HEK293 (cell line): ENCODE data around the gene ABHD11.

ENCODE experiments used
- RBAK ChIP-seq: fragments of 450-650 bp; formaldehyde crosslinking; IDR thresholded peaks from 2 replicates; pipeline ENCODE4 v1.5.1; 2016; ENCODE audit warnings: missing biosample characterization, missing genetic modification characterization
- ZBTB20 ChIP-seq: fragments of 450-650 bp; formaldehyde crosslinking; IDR thresholded peaks from 2 replicates; pipeline ENCODE4 v1.5.1; 2016; ENCODE audit warnings: missing biosample characterization, missing genetic modification characterization
- ZBTB48 ChIP-seq: fragments of 450-650 bp; formaldehyde crosslinking; IDR thresholded peaks from 2 replicates; pipeline ENCODE4 v1.5.1; 2016; ENCODE audit warnings: missing biosample characterization, missing genetic modification characterization
- ZBTB7A ChIP-seq: fragments of 450-650 bp; formaldehyde crosslinking; IDR thresholded peaks from 2 replicates; pipeline ENCODE4 v1.5.1; 2016; ENCODE audit warnings: low read depth, missing biosample characterization, missing genetic modification characterization
- ZNF302 ChIP-seq: fragments of 450-650 bp; formaldehyde crosslinking; IDR thresholded peaks from 2 replicates; pipeline ENCODE4 v1.5.1; 2016; ENCODE audit warnings: missing biosample characterization, missing genetic modification characterization, low read depth
- ZNF394 ChIP-seq: fragments of 450-650 bp; formaldehyde crosslinking; IDR thresholded peaks from 2 replicates; pipeline ENCODE4 v1.5.1; 2016; ENCODE audit warnings: missing biosample characterization, missing genetic modification characterization, mild to moderate bottlenecking, moderate library complexity, borderline replicate concordance
- ZNF416 ChIP-seq: fragments of 450-650 bp; formaldehyde crosslinking; IDR thresholded peaks from 2 replicates; pipeline ENCODE4 v1.5.1; 2016; ENCODE audit warnings: missing biosample characterization, missing genetic modification characterization
- ZNF664 ChIP-seq: fragments of 450-650 bp; formaldehyde crosslinking; IDR thresholded peaks from 2 replicates; pipeline ENCODE4 v1.5.1; 2016; ENCODE audit warnings: missing biosample characterization, missing genetic modification characterization
- ZNF785 ChIP-seq: fragments of 450-650 bp; formaldehyde crosslinking; IDR thresholded peaks from 2 replicates; pipeline ENCODE4 v1.5.1; 2016; ENCODE audit warnings: missing biosample characterization, missing genetic modification characterization
- ZNF837 ChIP-seq: fragments of 450-650 bp; formaldehyde crosslinking; IDR thresholded peaks from 2 replicates; pipeline ENCODE4 v1.5.1; 2016; ENCODE audit warnings: missing biosample characterization, missing genetic modification characterization
- ZSCAN23 ChIP-seq: fragments of 450-650 bp; formaldehyde crosslinking; IDR thresholded peaks from 2 replicates; pipeline ENCODE4 v1.5.1; 2016; ENCODE audit warnings: missing biosample characterization, missing genetic modification characterization
- TF ChIP-seq, protein P1 (sequence below): fragments of 450-650 bp; formaldehyde crosslinking; IDR thresholded peaks from 2 replicates; pipeline ENCODE4 v1.5.1; 2016; ENCODE audit warnings: missing biosample characterization, missing genetic modification characterization
- TF ChIP-seq, protein P2 (sequence below): fragments of 450-650 bp; formaldehyde crosslinking; IDR thresholded peaks from 2 replicates; pipeline ENCODE4 v1.5.1; 2016; ENCODE audit warnings: missing biosample characterization, missing genetic modification characterization

DNA sequence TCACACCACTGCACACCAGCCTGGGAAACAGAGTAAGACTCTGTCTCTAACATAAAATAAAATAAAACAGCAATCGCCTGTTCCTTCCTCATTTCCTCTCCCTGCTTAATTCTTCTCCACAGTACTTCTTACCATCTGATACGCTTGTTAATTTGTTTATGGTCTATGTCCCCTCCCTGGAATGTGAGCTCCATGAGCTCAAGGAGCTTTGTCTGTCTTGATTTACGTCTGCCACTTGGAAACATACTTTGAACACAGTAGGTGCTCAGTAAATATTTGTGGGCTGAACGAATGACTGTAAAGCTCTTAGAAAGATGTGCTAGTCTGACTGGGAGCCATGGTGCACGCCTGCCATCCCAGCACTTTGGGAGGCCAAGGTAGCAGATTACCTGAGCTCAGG lies 10.1 kb downstream of the ABHD11 start:
- TF ChIP-seq, protein P1, sequence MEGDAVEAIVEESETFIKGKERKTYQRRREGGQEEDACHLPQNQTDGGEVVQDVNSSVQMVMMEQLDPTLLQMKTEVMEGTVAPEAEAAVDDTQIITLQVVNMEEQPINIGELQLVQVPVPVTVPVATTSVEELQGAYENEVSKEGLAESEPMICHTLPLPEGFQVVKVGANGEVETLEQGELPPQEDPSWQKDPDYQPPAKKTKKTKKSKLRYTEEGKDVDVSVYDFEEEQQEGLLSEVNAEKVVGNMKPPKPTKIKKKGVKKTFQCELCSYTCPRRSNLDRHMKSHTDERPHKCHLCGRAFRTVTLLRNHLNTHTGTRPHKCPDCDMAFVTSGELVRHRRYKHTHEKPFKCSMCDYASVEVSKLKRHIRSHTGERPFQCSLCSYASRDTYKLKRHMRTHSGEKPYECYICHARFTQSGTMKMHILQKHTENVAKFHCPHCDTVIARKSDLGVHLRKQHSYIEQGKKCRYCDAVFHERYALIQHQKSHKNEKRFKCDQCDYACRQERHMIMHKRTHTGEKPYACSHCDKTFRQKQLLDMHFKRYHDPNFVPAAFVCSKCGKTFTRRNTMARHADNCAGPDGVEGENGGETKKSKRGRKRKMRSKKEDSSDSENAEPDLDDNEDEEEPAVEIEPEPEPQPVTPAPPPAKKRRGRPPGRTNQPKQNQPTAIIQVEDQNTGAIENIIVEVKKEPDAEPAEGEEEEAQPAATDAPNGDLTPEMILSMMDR (tag by site-specific recombination): no peak
- TF ChIP-seq ZSCAN23 (tag by site-specific recombination) (no peak), ZNF394 (tag by site-specific recombination) (no peak), ZNF302 (no peak), ZBTB20 (tag by site-specific recombination) (no peak), ZNF837 (tag by site-specific recombination) (no peak), RBAK (no peak), ZNF785 (tag by site-specific recombination) (no peak), ZNF416 (tag by site-specific recombination) (no peak), ZBTB7A (tag by site-specific recombination) (no peak), ZBTB48 (tag by site-specific recombination) (no peak), ZNF664 (tag by site-specific recombination) (no peak)
- TF ChIP-seq, protein P2, sequence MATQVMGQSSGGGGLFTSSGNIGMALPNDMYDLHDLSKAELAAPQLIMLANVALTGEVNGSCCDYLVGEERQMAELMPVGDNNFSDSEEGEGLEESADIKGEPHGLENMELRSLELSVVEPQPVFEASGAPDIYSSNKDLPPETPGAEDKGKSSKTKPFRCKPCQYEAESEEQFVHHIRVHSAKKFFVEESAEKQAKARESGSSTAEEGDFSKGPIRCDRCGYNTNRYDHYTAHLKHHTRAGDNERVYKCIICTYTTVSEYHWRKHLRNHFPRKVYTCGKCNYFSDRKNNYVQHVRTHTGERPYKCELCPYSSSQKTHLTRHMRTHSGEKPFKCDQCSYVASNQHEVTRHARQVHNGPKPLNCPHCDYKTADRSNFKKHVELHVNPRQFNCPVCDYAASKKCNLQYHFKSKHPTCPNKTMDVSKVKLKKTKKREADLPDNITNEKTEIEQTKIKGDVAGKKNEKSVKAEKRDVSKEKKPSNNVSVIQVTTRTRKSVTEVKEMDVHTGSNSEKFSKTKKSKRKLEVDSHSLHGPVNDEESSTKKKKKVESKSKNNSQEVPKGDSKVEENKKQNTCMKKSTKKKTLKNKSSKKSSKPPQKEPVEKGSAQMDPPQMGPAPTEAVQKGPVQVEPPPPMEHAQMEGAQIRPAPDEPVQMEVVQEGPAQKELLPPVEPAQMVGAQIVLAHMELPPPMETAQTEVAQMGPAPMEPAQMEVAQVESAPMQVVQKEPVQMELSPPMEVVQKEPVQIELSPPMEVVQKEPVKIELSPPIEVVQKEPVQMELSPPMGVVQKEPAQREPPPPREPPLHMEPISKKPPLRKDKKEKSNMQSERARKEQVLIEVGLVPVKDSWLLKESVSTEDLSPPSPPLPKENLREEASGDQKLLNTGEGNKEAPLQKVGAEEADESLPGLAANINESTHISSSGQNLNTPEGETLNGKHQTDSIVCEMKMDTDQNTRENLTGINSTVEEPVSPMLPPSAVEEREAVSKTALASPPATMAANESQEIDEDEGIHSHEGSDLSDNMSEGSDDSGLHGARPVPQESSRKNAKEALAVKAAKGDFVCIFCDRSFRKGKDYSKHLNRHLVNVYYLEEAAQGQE: no peak
